HCT116 (cell line): ENCODE measurements around the gene CACNA1C.

Experiments
- CEBPB ChIP-seq: IDR thresholded peaks from 2 replicates; pipeline ENCODE4 v1.6.1; 2012; ENCODE audit warnings: low read depth
- POLR2A ChIP-seq: IDR thresholded peaks from 2 replicates; pipeline ENCODE4 v1.7.0; 2011; ENCODE audit warnings: borderline replicate concordance; ENCODE audit not compliant: insufficient read depth, insufficient read length; ENCODE audit errors: extremely low read depth
- TF ChIP-seq, protein P1 (sequence below), 3 experiments: fragments of 200-600 bp in 1 of 3; sonication (generic) in 1 of 3; IDR thresholded peaks in 2 of 3; conservative IDR thresholded peaks in 1 of 3; 2 replicates each; pipeline ENCODE4 v1.5.1; 2012 to 2017; ENCODE audit warnings: low read depth in 2 of 3, low read length in 2 of 3, antibody characterized with exemption in 1 of 3, borderline replicate concordance in 1 of 3, control low read depth in 1 of 3, mild to moderate bottlenecking in 1 of 3, mixed read lengths in 1 of 3, mixed run types in 1 of 3, moderate library complexity in 1 of 3; ENCODE audit not compliant: insufficient read depth in 1 of 3

DNA sequence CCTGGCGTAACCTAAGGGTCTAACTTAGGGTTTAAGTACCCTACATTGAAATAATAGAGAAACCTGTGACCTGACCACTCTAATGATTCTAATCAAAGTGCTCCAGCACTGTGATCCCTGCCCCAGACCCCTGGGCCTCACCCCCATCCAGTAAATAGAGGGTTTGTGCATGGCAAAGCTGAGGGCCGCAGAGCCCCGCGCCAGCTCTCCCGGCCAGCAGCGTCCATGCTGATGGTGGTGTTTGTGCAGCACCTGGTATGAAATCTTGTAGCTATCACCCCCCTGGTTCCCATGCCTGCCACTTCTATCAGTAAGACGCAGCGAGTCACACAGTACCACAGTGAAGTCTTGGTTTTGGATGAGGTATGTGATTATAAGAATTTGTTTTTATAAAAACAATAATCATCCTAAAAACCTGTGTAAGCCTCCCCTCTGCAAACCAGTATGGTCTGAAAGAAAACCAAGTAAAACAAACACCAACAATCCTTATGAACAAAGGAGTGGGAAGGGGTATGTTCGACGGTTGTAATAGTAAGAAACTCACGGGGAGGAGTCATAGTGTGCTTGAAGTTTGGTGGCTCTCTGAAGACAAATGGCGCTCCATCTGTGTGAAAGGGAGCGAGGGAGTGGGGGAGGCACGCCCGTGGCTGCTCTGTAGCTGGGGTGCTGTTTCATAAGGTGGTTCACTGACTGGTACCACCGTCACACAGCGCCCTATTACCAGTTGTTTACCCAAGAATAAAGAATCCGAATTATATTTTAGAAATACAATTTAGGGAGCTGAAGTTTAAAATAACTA, 156.2 kb downstream of the CACNA1C start:
- TF ChIP-seq, protein P1, sequence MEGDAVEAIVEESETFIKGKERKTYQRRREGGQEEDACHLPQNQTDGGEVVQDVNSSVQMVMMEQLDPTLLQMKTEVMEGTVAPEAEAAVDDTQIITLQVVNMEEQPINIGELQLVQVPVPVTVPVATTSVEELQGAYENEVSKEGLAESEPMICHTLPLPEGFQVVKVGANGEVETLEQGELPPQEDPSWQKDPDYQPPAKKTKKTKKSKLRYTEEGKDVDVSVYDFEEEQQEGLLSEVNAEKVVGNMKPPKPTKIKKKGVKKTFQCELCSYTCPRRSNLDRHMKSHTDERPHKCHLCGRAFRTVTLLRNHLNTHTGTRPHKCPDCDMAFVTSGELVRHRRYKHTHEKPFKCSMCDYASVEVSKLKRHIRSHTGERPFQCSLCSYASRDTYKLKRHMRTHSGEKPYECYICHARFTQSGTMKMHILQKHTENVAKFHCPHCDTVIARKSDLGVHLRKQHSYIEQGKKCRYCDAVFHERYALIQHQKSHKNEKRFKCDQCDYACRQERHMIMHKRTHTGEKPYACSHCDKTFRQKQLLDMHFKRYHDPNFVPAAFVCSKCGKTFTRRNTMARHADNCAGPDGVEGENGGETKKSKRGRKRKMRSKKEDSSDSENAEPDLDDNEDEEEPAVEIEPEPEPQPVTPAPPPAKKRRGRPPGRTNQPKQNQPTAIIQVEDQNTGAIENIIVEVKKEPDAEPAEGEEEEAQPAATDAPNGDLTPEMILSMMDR (IDR thresholded peaks at IDR 0.05 in 2 of 3, conservative IDR thresholded peaks at IDR 0.05 in 1 of 3; ENCODE audit: borderline replicate concordance in 1 of 3, insufficient read depth in 1 of 3, low read depth in 2 of 3, low read length in 2 of 3), result no peak
- no peak for TF ChIP-seq POLR2A
- TF ChIP-seq CEBPB, result no peak
